LNCaP clone FGC (cell line): Measurements from ENCODE around the gene COQ2.
"Not testable (repeated sequence)": the region's sequence is repeated elsewhere in the genome, so short reads cannot be mapped to it uniquely, and the experiment has no call there.

ENCODE experiments used
- DNase-seq: peaks from one replicate; pipeline ENCODE4 v3.0.0-alpha.2; 2011; ENCODE audit warnings: low read depth
- H3K4me3 ChIP-seq: 2 replicates; pipeline ENCODE4 v1.5.1; 2011; ENCODE audit warnings: mild to moderate bottlenecking, low read depth, low read length, control low read depth
- TF ChIP-seq, protein P1 (sequence below): IDR thresholded peaks from 2 replicates; pipeline ENCODE4 v1.5.1; 2012; ENCODE audit warnings: mild to moderate bottlenecking; ENCODE audit not compliant: control insufficient read depth, insufficient read depth; ENCODE audit errors: extremely low read depth

COQ2 gene

DNA sequence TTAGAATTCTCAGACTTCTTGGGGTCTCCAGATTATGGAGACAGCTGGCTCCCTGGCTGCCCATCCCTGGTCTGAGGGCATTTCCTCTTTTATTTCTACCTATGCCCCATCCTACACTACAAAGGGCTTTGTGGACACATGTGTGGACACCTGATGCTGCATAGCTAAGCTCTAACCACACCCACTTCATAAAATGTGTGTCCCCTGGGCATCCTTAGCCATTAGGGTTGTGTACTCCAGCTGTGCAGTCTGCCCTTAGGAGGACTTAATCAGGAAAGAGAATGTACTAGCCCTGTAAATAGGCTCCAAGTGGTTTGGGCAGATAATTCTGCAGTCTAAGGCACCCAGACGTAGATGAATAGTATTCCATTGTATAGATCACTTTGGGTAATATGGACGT lies 47.0 kb downstream of the COQ2 start:
- TF ChIP-seq, protein P1, sequence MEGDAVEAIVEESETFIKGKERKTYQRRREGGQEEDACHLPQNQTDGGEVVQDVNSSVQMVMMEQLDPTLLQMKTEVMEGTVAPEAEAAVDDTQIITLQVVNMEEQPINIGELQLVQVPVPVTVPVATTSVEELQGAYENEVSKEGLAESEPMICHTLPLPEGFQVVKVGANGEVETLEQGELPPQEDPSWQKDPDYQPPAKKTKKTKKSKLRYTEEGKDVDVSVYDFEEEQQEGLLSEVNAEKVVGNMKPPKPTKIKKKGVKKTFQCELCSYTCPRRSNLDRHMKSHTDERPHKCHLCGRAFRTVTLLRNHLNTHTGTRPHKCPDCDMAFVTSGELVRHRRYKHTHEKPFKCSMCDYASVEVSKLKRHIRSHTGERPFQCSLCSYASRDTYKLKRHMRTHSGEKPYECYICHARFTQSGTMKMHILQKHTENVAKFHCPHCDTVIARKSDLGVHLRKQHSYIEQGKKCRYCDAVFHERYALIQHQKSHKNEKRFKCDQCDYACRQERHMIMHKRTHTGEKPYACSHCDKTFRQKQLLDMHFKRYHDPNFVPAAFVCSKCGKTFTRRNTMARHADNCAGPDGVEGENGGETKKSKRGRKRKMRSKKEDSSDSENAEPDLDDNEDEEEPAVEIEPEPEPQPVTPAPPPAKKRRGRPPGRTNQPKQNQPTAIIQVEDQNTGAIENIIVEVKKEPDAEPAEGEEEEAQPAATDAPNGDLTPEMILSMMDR, result no peak
- no peak for DNase-seq
- H3K4me3 ChIP-seq, result no peak overlapping the region

DNA sequence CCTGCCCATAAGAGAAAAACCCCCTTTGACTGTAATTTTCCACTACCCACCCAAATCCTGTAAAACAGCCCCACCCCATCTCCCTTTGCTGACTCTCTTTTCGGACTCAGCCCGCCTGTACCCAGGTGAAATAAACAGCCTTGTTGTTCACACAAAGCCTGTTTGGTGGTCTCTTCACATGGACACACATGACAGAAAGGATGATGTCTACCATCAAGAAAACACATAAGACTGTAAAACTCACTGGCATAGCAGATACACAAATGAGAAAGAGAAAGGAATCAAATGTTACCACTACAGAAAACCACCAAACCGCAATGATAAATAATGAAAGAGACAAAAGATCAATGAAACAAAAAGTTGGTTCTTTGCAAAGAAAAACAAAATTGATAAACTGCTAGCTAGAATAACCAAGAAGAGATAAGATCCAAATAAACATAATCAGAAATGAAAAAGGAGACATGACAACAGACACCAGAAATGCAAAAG lies 48.9 kb downstream of the COQ2 start:
- not testable (repeated sequence) for DNase-seq

GRCh38 chr4:83234902-83235644 lies 49.5 kb downstream of the COQ2 start:
- no peak for DNase-seq
- no peak overlapping the region for H3K4me3 ChIP-seq
- TF ChIP-seq, protein P1, result no peak

More for the DNA sequence above, 48.9 kb downstream of the COQ2 start:
- H3K4me3 ChIP-seq, result not testable (repeated sequence)

GRCh38 chr4:83234387-83234786 lies 50.2 kb downstream of the COQ2 start:
- not testable (repeated sequence) for DNase-seq

DNA sequence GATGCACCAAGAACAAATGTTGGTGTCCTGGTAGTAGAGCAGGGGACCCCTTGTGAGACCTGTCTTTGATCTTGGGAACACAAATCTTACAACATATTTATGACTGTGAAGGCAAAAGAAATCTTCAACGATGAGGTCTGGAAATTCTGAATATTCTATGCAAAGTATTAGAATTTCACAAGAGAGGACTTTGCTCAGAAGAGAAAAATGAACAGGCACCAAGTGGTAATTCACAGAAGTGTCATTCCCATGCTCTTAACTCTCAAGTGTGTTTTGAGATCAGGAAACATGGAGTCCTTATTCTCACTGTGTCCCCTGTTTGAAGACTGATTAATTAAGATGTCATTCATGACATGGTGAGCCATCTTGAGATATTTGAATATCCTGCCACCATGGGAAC lies 52.5 kb downstream of the COQ2 start:
- DNase-seq, result no peak
- TF ChIP-seq, protein P1, result no peak
- H3K4me3 ChIP-seq, result no peak overlapping the region

More at GRCh38 chr4:83234387-83234786, 50.2 kb downstream of the COQ2 start:
- H3K4me3 ChIP-seq, result not testable (repeated sequence)

DNA sequence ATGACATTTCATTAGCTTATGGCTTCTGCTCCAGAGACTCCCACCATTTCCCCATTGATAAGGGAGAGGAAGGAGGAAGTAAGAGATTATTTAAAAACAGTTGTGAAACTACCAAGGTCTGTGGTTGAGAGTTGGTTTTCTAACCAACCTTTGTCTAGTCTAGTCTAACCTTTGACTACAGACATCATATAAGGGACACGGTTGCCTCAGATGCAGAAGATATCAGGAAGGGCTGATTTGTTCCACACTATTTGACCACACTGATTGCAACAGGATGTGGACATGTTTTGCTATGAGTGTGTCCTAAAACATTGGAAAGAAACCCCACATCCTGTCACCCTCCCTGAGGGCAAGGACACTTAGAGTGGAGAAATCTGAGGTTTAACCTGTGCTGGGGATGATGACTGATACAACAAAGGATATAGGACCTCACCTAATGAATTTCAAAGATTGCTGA lies 53.0 kb downstream of the COQ2 start:
- TF ChIP-seq, protein P1, result no peak
- no peak overlapping the region for H3K4me3 ChIP-seq
- no peak for DNase-seq

DNA sequence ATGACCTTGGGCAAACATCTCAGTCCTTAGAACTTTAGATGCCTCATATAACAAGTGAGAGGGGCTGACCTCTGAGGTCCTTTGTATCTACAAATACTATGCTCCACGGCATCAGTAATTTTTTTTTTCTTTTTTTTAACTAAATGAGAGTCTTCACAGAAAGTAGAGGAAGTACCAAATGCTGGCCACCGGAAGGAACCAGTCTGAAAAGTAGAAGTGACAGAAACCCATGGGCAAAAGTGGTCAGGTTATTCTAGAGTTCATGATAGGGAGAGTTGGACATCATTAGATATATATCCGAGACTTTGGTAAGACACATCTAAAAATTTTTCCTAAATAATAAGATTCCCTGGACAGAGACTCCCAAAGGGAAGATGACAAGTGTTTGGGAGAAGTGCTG lies 53.7 kb downstream of the COQ2 start:
- no peak for DNase-seq
- no peak overlapping the region for H3K4me3 ChIP-seq
- TF ChIP-seq, protein P1, result no peak

- H3K4me3 ChIP-seq, result no peak overlapping the region
- TF ChIP-seq, protein P1, result no peak
- DNase-seq, result no peak
These were observed 54.8 kb downstream of the COQ2 start for GRCh38 chr4:83229791-83230190.
